ENCODE results near the gene KCNK5. TPM values are rescaled to one million over a fixed set of nuclear protein-coding genes. Genes with fewer than 3 reads are reported as not detected.
A peak's percentile ranks its signal among the peaks of the same experiment; 100 is the strongest.

The KCNK5 gene
- total RNA-seq, 1 donor from 2014 or later: 33.8 TPM

DNA sequence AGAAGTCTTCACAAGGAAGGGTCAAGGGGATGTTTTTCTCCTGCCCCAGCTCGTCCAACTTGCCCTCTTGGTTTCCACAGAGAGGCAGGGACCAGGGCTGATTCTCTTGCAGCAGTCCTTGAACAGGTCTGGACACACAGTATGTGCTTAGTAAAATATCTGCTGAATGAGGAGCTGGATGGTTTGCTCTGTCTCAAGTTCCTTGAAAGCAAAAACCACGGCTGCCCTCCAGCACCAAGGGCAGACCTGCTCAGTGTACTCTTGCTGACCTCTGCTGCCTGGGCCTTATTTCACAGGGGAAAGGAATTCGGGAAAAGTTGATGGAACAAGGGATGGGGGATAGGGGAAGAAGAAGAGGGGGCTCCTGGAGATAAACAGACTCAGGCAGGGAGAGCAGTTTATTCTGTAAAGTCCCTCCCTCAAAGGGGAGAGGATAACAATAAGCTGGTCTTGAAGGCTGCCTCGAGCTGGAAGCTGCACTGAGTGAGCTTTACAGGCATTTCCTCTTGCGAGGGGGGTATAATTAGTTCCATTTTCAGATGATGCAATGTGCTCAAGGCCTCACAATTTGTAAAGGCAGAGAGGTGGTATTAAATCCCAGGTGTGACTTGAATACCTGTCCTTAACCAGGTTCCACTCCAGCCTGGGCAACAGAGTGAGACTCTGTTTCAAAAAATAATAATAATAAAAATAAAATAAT is 10.3 kb downstream of the KCNK5 start:
- peak overlapping the region; percentile 63 for H3K27ac Mint-ChIP-seq
- H3K36me3 Mint-ChIP-seq (ENCODE audit: low read depth): peaks cover 74% of the 10 kb centered on the region
- peak; percentile 67 for DNase-seq
- H3K9me3 Mint-ChIP-seq: peaks cover 15% of the 10 kb centered on the region
- peaks cover 76% of the 10 kb centered on the region for H3K4me1 Mint-ChIP-seq
- intact Hi-C loops (cut with micrococcal nuclease): no loop called here
- peak overlapping the region; percentile 36 for H3K4me3 Mint-ChIP-seq
- no peaks in the 10 kb centered on the region for H3K27me3 Mint-ChIP-seq

DNA sequence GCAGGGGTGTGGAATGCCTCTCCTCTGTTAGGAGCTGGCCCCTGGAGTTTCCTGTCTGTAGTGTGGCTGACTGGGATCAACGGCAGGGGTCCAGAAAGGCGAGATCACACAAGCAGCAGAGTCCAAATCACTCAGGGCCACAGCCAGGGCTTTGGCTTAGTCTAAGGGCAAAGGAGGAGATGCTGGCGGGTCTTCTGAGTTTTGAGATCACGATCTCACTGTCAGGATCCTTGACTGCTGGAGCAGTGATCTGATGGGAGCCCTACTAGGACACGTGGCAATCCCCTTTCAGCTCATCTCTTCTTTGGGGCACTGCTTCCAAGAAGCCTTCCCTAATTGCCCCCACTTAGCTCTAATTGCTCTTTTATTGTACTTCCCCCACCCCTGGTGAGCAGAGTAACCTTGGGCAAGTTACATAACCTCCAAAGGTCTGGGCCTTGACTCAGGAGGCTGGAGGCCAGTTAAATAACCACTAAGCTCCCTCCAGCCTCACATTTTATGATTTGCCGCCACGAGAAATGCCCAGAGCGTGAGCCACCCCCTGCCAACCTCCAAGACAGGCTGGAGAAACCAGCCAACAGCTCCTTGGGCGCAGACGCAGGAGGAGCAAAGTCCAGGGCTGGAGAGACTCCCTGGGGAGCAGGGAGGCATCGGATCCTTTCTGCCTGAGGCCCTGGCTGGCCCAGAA is 12.0 kb downstream of the KCNK5 start:
- Mint-ChIP-seq H3K9me3 (peaks cover 7% of the 10 kb centered on the region), H3K4me3 (no peak overlapping the region), H3K36me3 (ENCODE audit: low read depth) (peaks cover 66% of the 10 kb centered on the region), H3K27me3 (no peaks in the 10 kb centered on the region), H3K4me1 (peaks cover 68% of the 10 kb centered on the region), H3K27ac (no peak overlapping the region)
- intact Hi-C loops (cut with micrococcal nuclease): no loop called here
- DNase-seq: no peak

DNA sequence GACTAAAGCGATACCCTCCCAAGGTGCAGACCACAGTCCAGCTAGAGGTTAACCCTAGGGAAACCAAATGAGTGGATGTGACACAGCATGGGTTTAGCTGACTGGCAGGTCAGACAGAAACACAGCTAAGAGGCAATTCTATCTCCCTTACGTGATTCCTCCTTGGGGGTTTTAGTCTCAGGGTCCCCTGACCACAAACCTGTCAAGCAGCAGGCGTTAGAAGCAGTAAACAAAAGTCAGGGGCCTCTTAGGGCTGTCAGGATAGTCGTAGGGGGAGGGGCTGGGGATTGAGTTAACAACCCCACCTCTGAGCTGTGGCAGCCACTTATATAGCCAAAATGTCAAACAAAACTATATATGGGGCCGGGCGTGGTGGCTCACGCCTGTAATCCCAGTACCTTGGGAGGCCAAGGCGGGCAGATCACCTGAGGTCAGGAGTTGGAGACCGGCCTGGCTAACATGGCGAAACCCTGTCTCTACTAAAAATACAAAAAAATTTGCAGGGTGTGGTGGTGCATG is 13.6 kb downstream of the KCNK5 start:
- no peak overlapping the region for H3K4me3 Mint-ChIP-seq
- H3K27ac Mint-ChIP-seq: no peak overlapping the region
- H3K9me3 Mint-ChIP-seq: no peaks in the 10 kb centered on the region
- no peak for DNase-seq
- H3K27me3 Mint-ChIP-seq: no peaks in the 10 kb centered on the region
- peaks cover 57% of the 10 kb centered on the region for H3K4me1 Mint-ChIP-seq
- H3K36me3 Mint-ChIP-seq (ENCODE audit: low read depth): peaks cover 56% of the 10 kb centered on the region
- intact Hi-C loops (cut with micrococcal nuclease): no loop called here

DNA sequence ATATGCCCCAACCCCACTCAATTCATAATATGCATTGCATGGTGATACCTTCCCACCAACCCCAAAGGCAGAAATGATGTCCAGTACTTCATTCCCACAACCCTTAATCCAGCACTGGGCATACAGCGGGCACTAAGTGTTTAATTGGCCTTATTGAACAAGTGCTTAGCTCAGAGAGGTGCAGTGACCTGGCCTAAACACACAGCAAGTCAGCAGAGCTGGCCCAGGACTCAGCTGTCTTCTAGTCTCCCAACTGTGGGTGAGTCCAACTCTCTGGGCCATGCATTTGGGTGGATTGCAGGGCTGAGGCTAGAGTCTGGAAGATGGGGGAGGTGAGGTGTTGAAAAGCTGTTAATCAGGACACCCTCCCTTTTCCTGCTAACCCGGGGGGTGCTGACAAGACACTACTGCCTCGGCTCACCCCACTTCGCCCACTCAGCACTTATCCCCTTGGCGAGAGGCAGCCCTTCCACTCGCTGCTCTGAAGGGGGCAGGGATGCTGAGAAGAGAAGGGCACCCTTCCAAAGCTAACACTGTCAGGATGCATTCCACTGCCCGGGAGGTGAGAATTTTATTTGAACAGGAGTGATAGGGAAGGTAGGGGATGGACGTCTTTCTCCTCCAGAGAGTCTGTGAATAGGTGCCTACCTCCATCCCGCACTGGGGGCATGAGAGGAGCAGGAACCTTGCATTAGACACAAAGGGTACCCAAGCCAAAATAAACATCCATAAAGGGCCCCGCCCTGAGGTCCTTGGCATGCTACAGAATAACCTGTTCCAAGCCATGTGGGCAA is 14.2 kb downstream of the KCNK5 start:
- Mint-ChIP-seq H3K36me3 (ENCODE audit: low read depth) (peaks cover 56% of the 10 kb centered on the region), H3K4me1 (peaks cover 58% of the 10 kb centered on the region)

DNA sequence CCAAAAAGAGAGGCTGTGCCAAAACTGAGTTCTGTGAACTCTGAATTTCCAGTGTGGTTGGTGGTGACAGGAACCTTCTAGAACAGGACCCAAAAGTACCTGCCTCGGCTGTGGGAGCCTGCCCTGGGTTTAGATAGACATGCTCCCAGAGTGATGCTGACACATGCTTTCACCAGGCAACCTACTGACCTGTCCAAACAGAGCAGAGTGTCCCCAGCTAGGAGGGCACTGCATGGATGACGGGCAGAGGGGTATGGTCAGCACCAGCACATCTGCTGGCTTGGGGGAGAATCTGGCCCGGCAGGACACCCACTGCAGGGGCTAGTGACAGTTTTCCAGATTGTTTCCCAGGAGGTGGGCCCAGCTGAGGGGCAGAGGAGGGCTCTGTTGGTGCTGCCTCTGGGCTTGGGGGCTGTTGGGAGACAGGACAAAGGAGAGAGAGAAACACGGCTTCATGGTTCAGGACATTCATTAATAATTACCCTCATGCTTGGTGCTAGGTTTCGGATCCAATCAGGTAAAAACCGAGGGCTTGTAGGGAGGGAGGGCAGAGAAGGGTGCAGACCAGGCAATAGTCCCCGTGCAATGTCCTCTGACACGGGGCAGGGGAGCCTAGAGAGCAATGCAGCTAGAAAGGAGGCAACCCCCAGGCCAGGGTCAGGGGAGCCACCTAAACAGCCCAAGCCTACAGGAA is 15.0 kb downstream of the KCNK5 start:
- Mint-ChIP-seq H3K4me3 (no peak overlapping the region), H3K4me1 (peaks cover 59% of the 10 kb centered on the region), H3K27me3 (no peaks in the 10 kb centered on the region), H3K36me3 (ENCODE audit: low read depth) (peaks cover 51% of the 10 kb centered on the region), H3K9me3 (no peaks in the 10 kb centered on the region), H3K27ac (no peak overlapping the region)
- intact Hi-C loops (cut with micrococcal nuclease): no loop called here
- no peak for DNase-seq

More for the DNA sequence above, 14.2 kb downstream of the KCNK5 start:
- Mint-ChIP-seq H3K27me3 (no peaks in the 10 kb centered on the region), H3K9me3 (no peaks in the 10 kb centered on the region), H3K4me3 (no peak overlapping the region), H3K27ac (no peak overlapping the region)
- intact Hi-C loops (cut with micrococcal nuclease): no loop called here
- DNase-seq: no peak

DNA sequence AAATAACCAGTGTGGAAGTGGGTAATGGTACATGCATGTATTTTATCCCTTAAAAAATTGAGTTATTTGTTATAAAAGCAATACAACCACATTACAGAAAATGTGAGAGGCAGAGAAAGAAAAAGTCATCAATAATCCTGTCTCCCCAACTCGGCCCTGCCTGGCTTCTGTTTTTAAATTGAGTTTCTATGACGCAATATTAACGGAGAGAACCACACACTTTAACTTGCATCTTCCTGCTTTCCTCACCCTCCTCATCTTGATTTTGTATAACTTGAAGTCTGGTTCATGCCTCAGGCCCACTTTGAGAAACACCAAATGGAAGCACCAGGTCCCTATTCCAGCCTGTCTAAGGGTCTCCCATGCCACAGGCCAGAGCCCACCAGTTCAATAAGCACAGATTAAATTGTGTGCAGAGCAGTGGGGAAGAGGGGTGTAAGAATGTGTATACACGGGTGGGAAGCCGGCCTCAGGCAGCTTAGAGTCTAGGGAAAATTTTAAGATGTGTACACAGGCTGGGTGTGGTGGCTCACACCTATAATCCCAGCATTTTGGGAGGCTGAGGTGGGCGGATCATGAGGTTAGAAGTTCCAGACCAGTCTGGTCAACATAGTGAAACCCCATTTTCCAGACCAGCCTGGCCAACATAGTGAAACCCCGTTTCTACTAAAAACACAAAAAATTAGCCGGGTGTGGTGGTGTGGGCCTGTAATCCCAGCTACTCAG is 15.9 kb downstream of the KCNK5 start:
- Mint-ChIP-seq H3K9me3 (no peaks in the 10 kb centered on the region), H3K27me3 (no peaks in the 10 kb centered on the region), H3K27ac (no peak overlapping the region), H3K4me3 (no peak overlapping the region), H3K4me1 (peaks cover 60% of the 10 kb centered on the region), H3K36me3 (ENCODE audit: low read depth) (peaks cover 49% of the 10 kb centered on the region)
- intact Hi-C loops (cut with micrococcal nuclease): no loop called here
- no peak for DNase-seq

DNA sequence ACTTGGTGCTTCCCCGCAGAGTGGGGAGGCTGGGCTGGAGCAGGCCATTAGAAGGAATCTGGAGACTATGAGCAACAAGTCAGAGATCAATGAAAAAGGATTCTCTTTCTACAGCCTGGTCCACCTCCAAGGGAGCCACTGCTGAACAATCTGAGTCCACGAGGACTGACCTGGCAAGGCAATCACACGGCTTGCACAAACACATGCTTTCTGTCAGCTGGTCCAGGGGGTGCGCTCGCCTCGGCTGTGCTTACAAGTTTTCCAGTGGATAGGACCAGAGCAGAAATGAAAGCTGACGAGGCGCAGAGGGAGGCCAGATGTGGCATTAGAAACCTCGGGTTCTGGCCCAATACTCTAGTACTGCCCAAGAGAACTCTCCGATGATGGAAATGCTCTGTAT is 18.1 kb downstream of the KCNK5 start:
- intact Hi-C loops (cut with micrococcal nuclease): no loop called here
- Mint-ChIP-seq H3K4me1 (peaks cover 64% of the 10 kb centered on the region), H3K27me3 (no peaks in the 10 kb centered on the region), H3K9me3 (no peaks in the 10 kb centered on the region), H3K4me3 (no peak overlapping the region), H3K27ac (peak overlapping the region; percentile 25), H3K36me3 (ENCODE audit: low read depth) (peaks cover 40% of the 10 kb centered on the region)
- no peak for DNase-seq

DNA sequence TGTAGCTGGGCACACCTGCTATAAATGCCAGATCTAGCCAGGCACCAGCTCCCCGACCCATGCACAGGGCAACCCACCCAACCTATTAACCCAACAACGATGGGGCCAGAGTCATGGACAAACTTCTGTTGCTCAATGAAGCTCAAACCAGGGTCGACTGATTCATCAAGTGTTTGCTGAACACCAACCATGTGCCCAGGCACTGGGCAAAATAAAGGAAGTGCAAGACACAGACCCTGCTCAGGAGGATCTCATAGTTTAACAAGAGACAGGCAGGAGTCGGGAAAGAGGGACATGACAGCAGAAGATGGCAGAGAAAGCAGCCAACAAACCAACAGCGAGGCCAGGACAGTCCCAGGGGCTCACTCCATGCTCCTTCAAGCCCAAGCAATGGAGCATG is 18.8 kb downstream of the KCNK5 start:
- Mint-ChIP-seq H3K36me3 (ENCODE audit: low read depth) (peaks cover 41% of the 10 kb centered on the region), H3K27ac (no peak overlapping the region), H3K9me3 (no peaks in the 10 kb centered on the region), H3K4me3 (no peak overlapping the region), H3K27me3 (no peaks in the 10 kb centered on the region), H3K4me1 (peaks cover 60% of the 10 kb centered on the region)
- DNase-seq: no peak
- intact Hi-C loops (cut with micrococcal nuclease): no loop called here

DNA sequence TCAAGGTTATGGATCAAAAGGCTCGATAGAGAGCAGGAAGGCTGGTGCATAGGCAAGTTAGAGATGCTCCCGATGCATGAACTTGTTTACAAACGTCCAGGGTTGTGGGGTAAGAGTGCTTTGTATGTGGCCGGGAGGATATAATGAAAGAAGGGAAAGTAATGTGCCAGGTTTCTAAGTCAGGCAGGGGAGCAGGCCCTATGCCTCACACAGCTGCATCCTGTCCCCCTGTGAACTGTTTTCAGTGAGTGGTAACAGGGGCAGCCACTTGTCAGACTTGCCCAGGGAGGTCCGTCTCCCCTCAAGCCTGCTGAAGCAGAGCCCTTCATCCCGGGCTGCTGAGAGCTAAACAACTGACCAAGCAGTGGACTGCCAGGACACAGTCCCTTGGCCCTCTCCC is 19.4 kb downstream of the KCNK5 start:
- H3K36me3 Mint-ChIP-seq (ENCODE audit: low read depth): peaks cover 38% of the 10 kb centered on the region
- peak overlapping the region; percentile 57 for H3K27ac Mint-ChIP-seq
- no peaks in the 10 kb centered on the region for H3K27me3 Mint-ChIP-seq
- DNase-seq: no peak
- peak overlapping the region; percentile 10 for H3K4me3 Mint-ChIP-seq
- intact Hi-C loops (cut with micrococcal nuclease): no loop called here
- H3K4me1 Mint-ChIP-seq: peaks cover 56% of the 10 kb centered on the region
- no peaks in the 10 kb centered on the region for H3K9me3 Mint-ChIP-seq

DNA sequence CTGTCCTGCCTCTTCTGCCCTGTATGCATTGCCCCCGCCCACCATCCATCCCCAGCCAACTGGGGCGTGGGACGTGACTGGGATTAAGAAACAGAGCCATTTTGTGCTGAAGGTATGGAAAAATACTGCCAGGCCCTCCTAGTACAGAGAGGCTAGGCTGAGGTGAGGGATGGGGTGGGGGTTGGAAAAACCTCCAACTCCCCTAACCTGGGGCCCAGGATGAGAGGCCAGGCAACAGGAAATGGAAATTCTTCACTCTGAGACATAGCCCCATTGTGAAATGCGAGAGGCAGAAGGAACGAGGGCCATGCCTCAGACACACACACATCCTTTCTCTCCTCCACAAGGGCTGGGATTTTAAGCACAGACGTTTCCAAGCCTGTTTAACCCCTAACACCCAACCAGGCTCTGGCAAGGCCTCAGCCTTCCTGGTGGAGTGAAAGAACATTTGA is 19.9 kb downstream of the KCNK5 start:
- H3K9me3 Mint-ChIP-seq: no peaks in the 10 kb centered on the region
- peak overlapping the region; percentile 57 for H3K27ac Mint-ChIP-seq
- H3K4me3 Mint-ChIP-seq: peak overlapping the region; percentile 10
- no peak for DNase-seq
- H3K27me3 Mint-ChIP-seq: no peaks in the 10 kb centered on the region
- peaks cover 35% of the 10 kb centered on the region for H3K36me3 Mint-ChIP-seq (ENCODE audit: low read depth)
- H3K4me1 Mint-ChIP-seq: peaks cover 54% of the 10 kb centered on the region
- intact Hi-C loops (cut with micrococcal nuclease): no loop called here

DNA sequence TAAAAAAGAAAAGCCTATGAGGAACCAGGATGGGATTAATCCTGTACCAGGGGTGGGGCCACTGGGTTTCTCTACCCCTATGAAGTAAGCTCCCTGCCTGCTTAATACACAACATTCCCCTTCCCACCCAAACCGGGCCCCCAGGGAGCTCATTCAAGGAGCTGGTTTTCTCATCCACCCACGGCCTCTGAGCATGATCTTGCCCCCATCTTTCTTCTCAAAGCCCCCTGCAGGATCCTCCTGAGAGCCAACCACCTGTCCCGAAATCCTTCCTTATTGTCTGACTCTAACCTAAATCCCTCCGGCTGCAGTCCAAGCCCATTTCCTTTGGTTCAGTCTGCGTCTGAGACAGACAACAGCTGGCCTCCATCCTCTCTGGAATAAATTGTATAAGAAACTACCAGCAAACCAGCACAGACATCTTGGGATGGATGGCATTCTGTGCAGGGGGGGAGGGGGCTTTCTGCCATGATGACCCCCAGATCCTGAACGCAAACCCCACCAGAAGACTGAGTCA is 21.0 kb downstream of the KCNK5 start:
- intact Hi-C loops (cut with micrococcal nuclease): no loop called here
- Mint-ChIP-seq H3K9me3 (no peaks in the 10 kb centered on the region), H3K4me1 (peaks cover 52% of the 10 kb centered on the region), H3K36me3 (ENCODE audit: low read depth) (peaks cover 34% of the 10 kb centered on the region), H3K27me3 (no peaks in the 10 kb centered on the region), H3K4me3 (no peak overlapping the region), H3K27ac (peak overlapping the region; percentile 45)
- DNase-seq: no peak

DNA sequence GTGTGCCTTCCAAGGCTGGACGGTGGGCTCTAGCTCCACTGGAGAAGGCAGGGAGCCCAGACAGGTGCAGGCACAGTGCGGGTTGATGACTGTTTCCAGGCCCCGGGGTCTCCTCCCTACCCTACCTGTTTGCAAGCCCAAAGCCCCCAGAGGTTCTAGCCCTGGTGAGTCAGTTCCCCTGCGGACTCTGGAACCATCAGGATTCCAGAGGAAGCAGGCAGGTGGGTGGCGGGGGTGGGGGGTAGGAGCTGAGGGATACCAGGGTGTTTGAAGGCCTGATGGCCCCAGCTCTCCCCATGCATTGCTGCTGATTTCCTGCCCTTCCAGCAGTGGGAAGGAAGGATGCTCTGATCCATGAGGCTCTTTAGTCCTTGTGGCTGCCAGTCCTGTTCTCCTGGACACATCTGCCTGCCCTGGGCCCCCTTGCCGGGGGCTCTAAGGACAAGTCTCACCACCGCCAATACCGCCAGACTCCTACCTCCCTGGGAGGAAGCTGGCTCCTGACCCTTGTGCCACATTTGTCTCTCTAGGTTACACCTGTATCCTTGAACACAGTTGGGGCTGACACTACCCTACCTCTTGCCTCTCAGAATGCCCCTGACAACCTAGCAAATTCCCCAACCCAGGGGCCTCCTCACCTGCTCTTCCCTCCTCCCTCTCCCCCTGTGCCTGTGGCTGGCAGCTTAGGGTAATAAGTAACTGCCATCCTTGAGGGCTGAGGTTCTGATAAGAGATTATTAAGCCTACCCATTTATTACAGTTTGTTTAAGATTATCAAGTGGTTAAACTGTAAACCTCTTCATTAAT is 21.7 kb downstream of the KCNK5 start:
- intact Hi-C loops (cut with micrococcal nuclease): no loop called here
- Mint-ChIP-seq H3K36me3 (ENCODE audit: low read depth) (peaks cover 32% of the 10 kb centered on the region), H3K9me3 (no peaks in the 10 kb centered on the region), H3K4me3 (no peak overlapping the region), H3K27ac (peak overlapping the region; percentile 29), H3K27me3 (no peaks in the 10 kb centered on the region), H3K4me1 (peaks cover 48% of the 10 kb centered on the region)
- DNase-seq: no peak

Data from activated CD4-positive, alpha-beta T cell treated with anti-CD3 and anti-CD28 coated beads, Interleukin-2, amount 10 ng/mL, durations not matched to agents 24 days and 14 days (primary cell).